ENCODE results near the gene NDUFB11. TPM values are rescaled to one million over a fixed set of nuclear protein-coding genes. Genes with fewer than 3 reads are reported as not detected.

NDUFB11 gene
- total and polyA plus RNA-seq, 2 donors (not counting 3 experiments of a cell fraction or from before 2014, with no cell fraction given): 65.2 to 88.0 TPM

DNA sequence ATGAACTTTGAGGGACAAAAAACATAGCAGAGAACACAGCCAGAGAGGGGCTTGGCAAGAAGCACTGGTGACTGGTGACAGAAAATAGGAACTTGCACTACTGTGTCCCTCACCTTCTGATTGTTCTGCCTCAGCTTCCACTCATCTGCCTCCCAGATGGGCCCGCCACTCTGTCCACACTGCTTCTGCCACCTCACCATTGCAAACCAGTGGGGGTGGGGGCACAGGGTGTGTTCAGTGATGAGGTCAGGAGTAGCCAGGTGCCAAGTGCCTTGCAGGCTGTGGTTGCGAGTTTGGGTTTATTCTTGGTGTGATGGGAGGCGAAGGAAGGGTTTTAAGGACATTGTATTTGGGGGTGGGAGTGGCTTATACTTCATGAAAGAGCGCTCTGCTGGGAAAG lies 40.0 kb upstream of the NDUFB11 start:
- FAIRE-seq: no peak
- Histone ChIP-seq H3K9ac (replicated peaks; ENCODE audit: extremely low read depth, insufficient read depth, low read length) (no peak overlapping the region), H3K79me2 (ENCODE audit: control insufficient read depth, insufficient read depth, low read length) (no peaks in the 10 kb centered on the region), H3K27me3 (ENCODE audit: control insufficient read depth in 2 of 2, insufficient read depth in 2 of 2, low read length in 2 of 2) (no peaks in the 10 kb centered on the region), H2AFZ (ENCODE audit: low read depth, low read length) (no peak overlapping the region), H4K20me1 (replicated peaks; ENCODE audit: control insufficient read depth, extremely low read depth, insufficient read depth, low read length) (no peaks in the 10 kb centered on the region), H3K27ac (ENCODE audit: insufficient read depth, low read depth, low read length) (no peak overlapping the region), H3K4me1 (ENCODE audit: control insufficient read depth, extremely low read depth, insufficient read depth, low read length) (no peaks in the 10 kb centered on the region), H3K9me3 (replicated peaks; ENCODE audit: control insufficient read depth, insufficient read depth, low read length) (no peaks in the 10 kb centered on the region), H3K9me1 (replicated peaks; ENCODE audit: control insufficient read depth, extremely low read depth, insufficient read depth, low read length) (no peaks in the 10 kb centered on the region), H3K4me2 (ENCODE audit: insufficient read depth, low read length) (no peak overlapping the region), H3K36me3 (ENCODE audit: control insufficient read depth in 2 of 2, extremely low read depth in 1 of 2, insufficient read depth in 2 of 2, low read length in 2 of 2) (peaks cover 0 to 32% of the 10 kb centered on the region in 2 experiments), H3K4me3 (replicated peaks in 1 of 3; ENCODE audit: insufficient read depth in 1 of 3, low read depth in 1 of 3, low read length in 3 of 3) (no peak overlapping the region)
- no peak for DNase-seq (ENCODE audit: low read depth, low spot score)
- CTCF ChIA-PET: no interaction called here
- TF ChIP-seq EZH2 (IDR thresholded peaks at IDR 0.05; ENCODE audit: borderline replicate concordance, low read depth, low read length, severe bottlenecking) (no peak), POLR2A (IDR thresholded peaks at IDR 0.05; ENCODE audit: low read depth, low read length) (no peak), FOS (IDR thresholded peaks at IDR 0.05; ENCODE audit: borderline replicate concordance, insufficient read depth, low read length) (no peak), GATA2 (IDR thresholded peaks at IDR 0.05; ENCODE audit: insufficient read depth, insufficient read length, low read depth, low read length) (no peak), POLR2AphosphoS5 (IDR thresholded peaks at IDR 0.05; ENCODE audit: insufficient read depth, low read depth, low read length) (no peak), JUN (IDR thresholded peaks at IDR 0.05; ENCODE audit: borderline replicate concordance, insufficient read depth, insufficient read length, low read depth) (no peak), MYC (IDR thresholded peaks at IDR 0.05; ENCODE audit: low read depth, low read length) (no peak)
- TF ChIP-seq, protein P1, sequence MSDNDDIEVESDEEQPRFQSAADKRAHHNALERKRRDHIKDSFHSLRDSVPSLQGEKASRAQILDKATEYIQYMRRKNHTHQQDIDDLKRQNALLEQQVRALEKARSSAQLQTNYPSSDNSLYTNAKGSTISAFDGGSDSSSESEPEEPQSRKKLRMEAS (IDR thresholded peaks at IDR 0.05; ENCODE audit: insufficient read depth, insufficient read length): no peak
- TF ChIP-seq, protein P2, sequence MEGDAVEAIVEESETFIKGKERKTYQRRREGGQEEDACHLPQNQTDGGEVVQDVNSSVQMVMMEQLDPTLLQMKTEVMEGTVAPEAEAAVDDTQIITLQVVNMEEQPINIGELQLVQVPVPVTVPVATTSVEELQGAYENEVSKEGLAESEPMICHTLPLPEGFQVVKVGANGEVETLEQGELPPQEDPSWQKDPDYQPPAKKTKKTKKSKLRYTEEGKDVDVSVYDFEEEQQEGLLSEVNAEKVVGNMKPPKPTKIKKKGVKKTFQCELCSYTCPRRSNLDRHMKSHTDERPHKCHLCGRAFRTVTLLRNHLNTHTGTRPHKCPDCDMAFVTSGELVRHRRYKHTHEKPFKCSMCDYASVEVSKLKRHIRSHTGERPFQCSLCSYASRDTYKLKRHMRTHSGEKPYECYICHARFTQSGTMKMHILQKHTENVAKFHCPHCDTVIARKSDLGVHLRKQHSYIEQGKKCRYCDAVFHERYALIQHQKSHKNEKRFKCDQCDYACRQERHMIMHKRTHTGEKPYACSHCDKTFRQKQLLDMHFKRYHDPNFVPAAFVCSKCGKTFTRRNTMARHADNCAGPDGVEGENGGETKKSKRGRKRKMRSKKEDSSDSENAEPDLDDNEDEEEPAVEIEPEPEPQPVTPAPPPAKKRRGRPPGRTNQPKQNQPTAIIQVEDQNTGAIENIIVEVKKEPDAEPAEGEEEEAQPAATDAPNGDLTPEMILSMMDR (IDR thresholded peaks at IDR 0.05; ENCODE audit: extremely low read depth in 1 of 2, insufficient read depth in 1 of 2, low read depth in 1 of 2, low read length in 2 of 2): no peak
- POLR2A ChIA-PET: interaction anchor here (0.6 kb wide), 1 partner anchor 471 kb away, joined by 3 read pairs; no protein-coding TSS in a partner anchor
- BruUV-seq (replicated peaks): no TSS peak
- dilution Hi-C loops (cut with MboI; ENCODE audit: extremely low pct_ligation_motif_present, low sequenced_read_pairs) (no loop called here), intact Hi-C loops (cut with micrococcal nuclease) (no loop called here)
